ENCODE data around the gene ARSG. TPM values are rescaled to one million over a fixed set of nuclear protein-coding genes. Genes with fewer than 3 reads are reported as not detected.

ARSG gene
- total RNA-seq, 1 donor from 2014 or later = 19.5 TPM

- Mint-ChIP-seq H3K9me3 (no peaks in the 10 kb centered on the region), H3K36me3 (peaks cover 9% of the 10 kb centered on the region), H3K4me3 (no peak overlapping the region), H3K27me3 (ENCODE audit: insufficient read depth, low read depth) (no peaks in the 10 kb centered on the region), H3K4me1 (peaks cover 4% of the 10 kb centered on the region), H3K27ac (peak overlapping the region; percentile 81)
- H3K27ac ChIP-seq = no peak overlapping the region
- no peak overlapping the region for H3K9ac ChIP-seq
- no peak overlapping the region for H3K4me3 ChIP-seq
- H3K36me3 ChIP-seq = no peaks in the 10 kb centered on the region
- H3K27me3 ChIP-seq = no peaks in the 10 kb centered on the region
- H3F3A ChIP-seq (ENCODE audit: low read depth) = no peaks in the 10 kb centered on the region
- H2AFZ ChIP-seq (replicated peaks) = no peak overlapping the region
- no peak overlapping the region for H3K4me2 ChIP-seq
- no peaks in the 10 kb centered on the region for H4K20me1 ChIP-seq (ENCODE audit: low read depth)
- H3K79me2 ChIP-seq (ENCODE audit: low read depth) = no peaks in the 10 kb centered on the region
- no peak for TF ChIP-seq EZH2 (IDR thresholded peaks at IDR 0.05)
- TF ChIP-seq CTCF (IDR thresholded peaks at IDR 0.05) = no peak
- no peak for TF ChIP-seq EZH2phosphoT487 (IDR thresholded peaks at IDR 0.05)
- DNase-seq (ENCODE audit: low spot score) = no peak
- no peaks in the 10 kb centered on the region for H3K9me3 ChIP-seq (ENCODE audit: low read depth)
- H3K4me1 ChIP-seq = no peaks in the 10 kb centered on the region
These were observed 155.3 kb downstream of the ARSG start for GRCh38 chr17:68446626-68447041.

- DNase-seq (ENCODE audit: low spot score) = no peak
- H3K4me3 ChIP-seq = no peak overlapping the region
- H3K27me3 ChIP-seq = no peaks in the 10 kb centered on the region
- no peak overlapping the region for H3K9ac ChIP-seq
- no peaks in the 10 kb centered on the region for H3K27me3 Mint-ChIP-seq (ENCODE audit: insufficient read depth, low read depth)
- H3K36me3 ChIP-seq = no peaks in the 10 kb centered on the region
- TF ChIP-seq EZH2 (IDR thresholded peaks at IDR 0.05) = no peak
- TF ChIP-seq EZH2phosphoT487 (IDR thresholded peaks at IDR 0.05) = no peak
- TF ChIP-seq CTCF (IDR thresholded peaks at IDR 0.05) = no peak
- no peak overlapping the region for H3K4me3 Mint-ChIP-seq
- no peak overlapping the region for H3K27ac ChIP-seq
- no peak overlapping the region for H3K4me2 ChIP-seq
- H3K9me3 ChIP-seq (ENCODE audit: low read depth) = no peaks in the 10 kb centered on the region
- H3K4me1 ChIP-seq = no peaks in the 10 kb centered on the region
- no peaks in the 10 kb centered on the region for H3K79me2 ChIP-seq (ENCODE audit: low read depth)
- no peak overlapping the region for H2AFZ ChIP-seq (replicated peaks)
- peaks cover 6% of the 10 kb centered on the region for H3K4me1 Mint-ChIP-seq
- no peaks in the 10 kb centered on the region for H3F3A ChIP-seq (ENCODE audit: low read depth)
- no peak overlapping the region for H3K27ac Mint-ChIP-seq
- no peaks in the 10 kb centered on the region for H3K9me3 Mint-ChIP-seq
- H4K20me1 ChIP-seq (ENCODE audit: low read depth) = no peaks in the 10 kb centered on the region
- peaks cover 10% of the 10 kb centered on the region for H3K36me3 Mint-ChIP-seq
These were observed 157.9 kb downstream of the ARSG start for GRCh38 chr17:68449021-68449739.

GRCh38 chr17:68450391-68450790, 159.1 kb downstream of the ARSG start:
- H3K36me3 ChIP-seq = no peaks in the 10 kb centered on the region
- Mint-ChIP-seq H3K36me3 (peaks cover 10% of the 10 kb centered on the region), H3K4me1 (peaks cover 6% of the 10 kb centered on the region)

More at GRCh38 chr17:68450391-68450790, 159.1 kb downstream of the ARSG start:
- Histone ChIP-seq H3K9me3 (ENCODE audit: low read depth) (no peaks in the 10 kb centered on the region), H3K9ac (no peak overlapping the region), H3K4me2 (no peak overlapping the region), H3K4me3 (no peak overlapping the region), H3K79me2 (ENCODE audit: low read depth) (no peaks in the 10 kb centered on the region), H3K4me1 (no peaks in the 10 kb centered on the region), H3K27me3 (no peaks in the 10 kb centered on the region), H3K27ac (no peak overlapping the region), H2AFZ (replicated peaks) (no peak overlapping the region), H4K20me1 (ENCODE audit: low read depth) (no peaks in the 10 kb centered on the region), H3F3A (ENCODE audit: low read depth) (no peaks in the 10 kb centered on the region)
- TF ChIP-seq EZH2 (IDR thresholded peaks at IDR 0.05) (no peak), EZH2phosphoT487 (IDR thresholded peaks at IDR 0.05) (no peak), CTCF (IDR thresholded peaks at IDR 0.05) (no peak)
- no peak overlapping the region for H3K27ac Mint-ChIP-seq
- DNase-seq (ENCODE audit: low spot score) = no peak
- H3K27me3 Mint-ChIP-seq (ENCODE audit: insufficient read depth, low read depth) = no peaks in the 10 kb centered on the region
- H3K9me3 Mint-ChIP-seq = no peaks in the 10 kb centered on the region
- H3K4me3 Mint-ChIP-seq = no peak overlapping the region
